Calu3 (cell line): ENCODE measurements around the gene CAMKMT. TPM values are rescaled to one million over a fixed set of nuclear protein-coding genes. Genes with fewer than 3 reads are reported as not detected.

Experiments
- BruUV-seq: library from RNA; stranded (reverse); fragments of 400-500 nt; replicated peaks from 2 replicates; lab custom pipeline; 2021; lab: Mats Ljungman, UMichigan
- CTCF ChIA-PET: fragments of 300-600 bp; sonication (Branson Sonifier 250); formaldehyde crosslinking; loops from one replicate; lab custom pipeline; 2022; ENCODE audit warnings: antibody characterized with exemption; lab: Charles Lee
- DNase-seq: peaks from one replicate; pipeline ENCODE4 v3.0.0; 2022
- H3K27ac Mint-ChIP-seq: one replicate; pipeline ENCODE4 v1.8.0; 2022; ENCODE audit warnings: mixed read lengths; ENCODE audit not compliant: unreplicated experiment
- H3K27me3 Mint-ChIP-seq: one replicate; pipeline ENCODE4 v1.8.0; 2022; ENCODE audit warnings: mixed read lengths; ENCODE audit not compliant: unreplicated experiment
- H3K36me3 Mint-ChIP-seq: one replicate; pipeline ENCODE4 v1.8.0; 2022; ENCODE audit warnings: mild to moderate bottlenecking, moderate library complexity, mixed read lengths; ENCODE audit not compliant: insufficient read depth, unreplicated experiment
- H3K4me1 Mint-ChIP-seq: one replicate; pipeline ENCODE4 v1.8.0; 2022; ENCODE audit warnings: mild to moderate bottlenecking, low read depth, mixed read lengths; ENCODE audit not compliant: unreplicated experiment
- H3K4me3 Mint-ChIP-seq: one replicate; pipeline ENCODE4 v1.8.0; 2022; ENCODE audit warnings: mild to moderate bottlenecking, low read depth, moderate library complexity, mixed read lengths; ENCODE audit not compliant: unreplicated experiment
- H3K9me3 Mint-ChIP-seq: one replicate; pipeline ENCODE4 v1.8.0; 2022; ENCODE audit warnings: low read depth, mixed read lengths; ENCODE audit not compliant: unreplicated experiment
- intact Hi-C: fragments of 100-400 bp; cut with micrococcal nuclease; formaldehyde crosslinking; loops from one replicate; pipeline ENCODE4 v1.10.0; 2022; ENCODE audit not compliant: unreplicated experiment
- total RNA-seq: library from RNA; stranded (reverse); gene quantifications from 2 replicates; pipeline ENCODE4 v1.2.3, GENCODE V29; 2022
- TF ChIP-seq, protein P1 (sequence below): fragments of 200-600 bp; IDR thresholded peaks from one replicate; pipeline ENCODE4 v1.8.0; 2022; ENCODE audit warnings: antibody characterized with exemption; ENCODE audit not compliant: unreplicated experiment

CAMKMT gene
- total RNA-seq, 1 experiment from 2014 or later: 20.6 TPM

DNA sequence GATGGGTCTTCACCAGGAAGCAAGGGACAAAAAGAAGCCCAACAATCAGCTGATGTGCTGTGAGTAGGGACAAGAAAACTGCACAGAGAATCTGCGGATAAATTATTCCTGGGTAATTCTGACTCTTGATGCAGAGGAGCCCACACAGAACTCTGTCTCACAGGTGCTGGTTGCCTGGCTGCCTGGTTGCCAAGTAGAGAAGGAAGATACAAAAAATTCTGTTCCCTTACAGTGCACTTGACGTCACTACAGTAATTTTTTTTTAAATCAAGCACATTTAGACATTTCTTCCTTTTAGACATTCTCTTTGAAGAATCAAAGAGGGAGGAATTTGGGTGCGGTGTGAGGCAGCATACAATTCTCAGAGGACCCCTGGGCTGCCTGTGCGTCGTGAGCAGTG is 427.7 kb downstream of the CAMKMT start:
- peaks cover 25% of the 10 kb centered on the region for H3K27me3 Mint-ChIP-seq

DNA sequence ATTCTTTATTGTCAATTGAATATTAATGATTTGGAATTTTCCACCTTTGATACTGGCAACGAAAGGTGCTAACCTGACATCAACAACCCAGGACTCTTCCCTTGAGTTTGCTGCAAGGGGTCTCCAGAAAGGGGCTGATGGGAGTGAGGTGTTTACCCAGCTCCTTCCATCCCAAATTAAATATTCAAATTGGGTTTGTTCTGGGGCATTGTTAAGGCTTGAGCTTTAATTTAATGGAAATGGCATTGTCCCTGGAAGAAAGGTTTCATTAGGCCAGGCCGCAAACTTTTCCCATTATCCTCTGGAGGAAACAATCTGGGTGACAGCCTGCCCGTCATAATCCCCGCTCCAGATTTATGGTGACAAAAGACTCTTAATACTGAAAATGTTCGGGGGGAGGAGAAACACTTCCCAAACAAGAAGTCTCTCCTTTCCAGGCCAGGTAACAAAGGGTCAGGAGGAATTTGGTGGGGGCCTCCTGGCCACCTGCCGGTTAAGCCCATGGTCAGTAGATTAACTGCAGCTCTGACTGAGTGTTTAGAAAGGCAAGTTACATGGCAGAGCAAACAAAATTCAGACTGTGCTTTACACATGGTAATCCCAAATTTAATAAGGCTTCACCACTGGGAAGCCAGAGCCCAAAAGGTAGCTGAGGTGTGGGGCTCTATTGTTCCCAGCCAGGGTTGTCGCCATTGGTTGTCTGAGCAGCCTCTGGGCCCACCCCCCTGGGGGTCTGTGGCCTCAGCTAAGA is 428.4 kb downstream of the CAMKMT start:
- TF ChIP-seq, protein P1, sequence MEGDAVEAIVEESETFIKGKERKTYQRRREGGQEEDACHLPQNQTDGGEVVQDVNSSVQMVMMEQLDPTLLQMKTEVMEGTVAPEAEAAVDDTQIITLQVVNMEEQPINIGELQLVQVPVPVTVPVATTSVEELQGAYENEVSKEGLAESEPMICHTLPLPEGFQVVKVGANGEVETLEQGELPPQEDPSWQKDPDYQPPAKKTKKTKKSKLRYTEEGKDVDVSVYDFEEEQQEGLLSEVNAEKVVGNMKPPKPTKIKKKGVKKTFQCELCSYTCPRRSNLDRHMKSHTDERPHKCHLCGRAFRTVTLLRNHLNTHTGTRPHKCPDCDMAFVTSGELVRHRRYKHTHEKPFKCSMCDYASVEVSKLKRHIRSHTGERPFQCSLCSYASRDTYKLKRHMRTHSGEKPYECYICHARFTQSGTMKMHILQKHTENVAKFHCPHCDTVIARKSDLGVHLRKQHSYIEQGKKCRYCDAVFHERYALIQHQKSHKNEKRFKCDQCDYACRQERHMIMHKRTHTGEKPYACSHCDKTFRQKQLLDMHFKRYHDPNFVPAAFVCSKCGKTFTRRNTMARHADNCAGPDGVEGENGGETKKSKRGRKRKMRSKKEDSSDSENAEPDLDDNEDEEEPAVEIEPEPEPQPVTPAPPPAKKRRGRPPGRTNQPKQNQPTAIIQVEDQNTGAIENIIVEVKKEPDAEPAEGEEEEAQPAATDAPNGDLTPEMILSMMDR: no peak
- no peak for DNase-seq
- peaks cover 9% of the 10 kb centered on the region for H3K4me1 Mint-ChIP-seq
- no TSS peak for BruUV-seq
- intact Hi-C loops: no loop called here
- H3K27me3 Mint-ChIP-seq: peaks cover 25% of the 10 kb centered on the region
- H3K4me3 Mint-ChIP-seq: no peak overlapping the region
- CTCF ChIA-PET: interaction anchor here (1.7 kb wide), 1 partner anchor 310 kb away, joined by 3 read pairs; no protein-coding TSS in a partner anchor
- H3K36me3 Mint-ChIP-seq: peaks cover 6% of the 10 kb centered on the region
- H3K27ac Mint-ChIP-seq: no peak overlapping the region
- H3K9me3 Mint-ChIP-seq: no peaks in the 10 kb centered on the region

More for the DNA sequence above, 427.7 kb downstream of the CAMKMT start:
- Mint-ChIP-seq H3K9me3 (no peaks in the 10 kb centered on the region), H3K4me1 (peaks cover 9% of the 10 kb centered on the region), H3K27ac (no peak overlapping the region), H3K4me3 (no peak overlapping the region), H3K36me3 (peaks cover 6% of the 10 kb centered on the region)
- CTCF ChIA-PET: interaction anchor here (1.7 kb wide), 1 partner anchor 310 kb away, joined by 3 read pairs; no protein-coding TSS in a partner anchor
- intact Hi-C loops: no loop called here
- BruUV-seq: no TSS peak
- TF ChIP-seq, protein P1: no peak
- no peak for DNase-seq

DNA sequence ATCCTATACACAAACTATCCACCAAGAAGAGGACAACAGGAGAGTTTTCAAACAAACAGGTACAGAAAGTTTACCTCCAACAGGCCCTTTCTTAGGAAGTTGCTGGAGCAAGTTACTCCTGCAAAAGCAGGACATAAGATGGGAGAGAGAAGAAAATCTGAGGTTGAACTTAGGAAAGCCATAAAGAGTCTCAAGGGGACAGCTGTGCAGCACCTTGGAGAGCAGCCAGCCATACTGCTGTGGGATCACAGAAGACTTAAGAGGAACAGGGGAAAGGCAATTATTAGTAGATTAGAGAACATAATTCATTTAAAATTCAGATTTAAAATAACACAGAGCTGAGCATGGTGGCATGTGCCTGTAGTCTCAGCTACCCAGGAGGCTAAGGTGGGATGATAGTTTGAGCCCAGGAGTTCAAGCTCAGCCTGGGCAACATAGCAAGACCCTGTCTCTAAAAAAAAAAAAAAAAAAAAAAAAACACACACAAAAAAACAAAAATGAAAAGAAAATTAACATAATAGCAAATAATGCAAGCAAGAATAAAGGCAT is 431.6 kb downstream of the CAMKMT start:
- intact Hi-C loops: no loop called here
- H3K27me3 Mint-ChIP-seq: peaks cover 47% of the 10 kb centered on the region
- H3K27ac Mint-ChIP-seq: no peak overlapping the region
- CTCF ChIA-PET: interaction anchor here (0.7 kb wide), 1 partner anchor 916 kb away, joined by 3 read pairs; no protein-coding TSS in a partner anchor
- no peaks in the 10 kb centered on the region for H3K4me1 Mint-ChIP-seq
- no peaks in the 10 kb centered on the region for H3K9me3 Mint-ChIP-seq
- DNase-seq: peak; percentile 23
- TF ChIP-seq, protein P1: no peak
- no peaks in the 10 kb centered on the region for H3K36me3 Mint-ChIP-seq
- no TSS peak for BruUV-seq
- no peak overlapping the region for H3K4me3 Mint-ChIP-seq

DNA sequence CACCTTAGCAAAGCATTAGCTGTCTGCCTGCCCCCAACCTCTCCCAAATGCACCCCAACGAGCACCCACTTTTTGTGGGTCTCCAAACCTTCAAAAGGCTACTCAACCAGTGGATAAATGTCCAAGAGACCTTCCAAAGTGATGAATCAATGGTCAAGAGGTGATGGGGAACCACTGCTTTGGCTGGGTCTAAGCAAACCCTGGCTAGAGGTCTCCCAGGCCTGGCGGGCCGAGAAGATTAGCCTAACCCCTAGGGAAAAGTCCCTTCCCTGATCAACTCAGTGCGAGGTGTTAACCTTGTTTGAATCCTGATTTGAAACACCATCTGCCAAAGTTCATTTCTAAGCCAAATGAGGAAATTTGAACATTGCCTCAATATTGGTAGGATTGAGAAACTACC is 435.0 kb downstream of the CAMKMT start:
- intact Hi-C loops: no loop called here
- Mint-ChIP-seq H3K4me3 (no peak overlapping the region), H3K4me1 (peaks cover under 1% of the 10 kb centered on the region), H3K36me3 (no peaks in the 10 kb centered on the region), H3K27ac (no peak overlapping the region), H3K27me3 (peaks cover 72% of the 10 kb centered on the region), H3K9me3 (no peaks in the 10 kb centered on the region)
- CTCF ChIA-PET: no interaction called here
- TF ChIP-seq, protein P1: no peak
- no TSS peak for BruUV-seq
- no peak for DNase-seq
